Type B pancreatic cell (in vitro differentiated cells): ENCODE data around the gene CHST15. TPM values are rescaled to one million over a fixed set of nuclear protein-coding genes. Genes with fewer than 3 reads are reported as not detected.

Source experiments
- DNase-seq: peaks from one replicate; pipeline ENCODE4 v3.0.0; 2021; ENCODE audit warnings: mixed read lengths; ENCODE audit not compliant: unreplicated experiment; ENCODE audit errors: extremely low spot score
- H3K27ac Mint-ChIP-seq: 2 replicates; pipeline ENCODE4 v1.8.0; 2021; ENCODE audit warnings: mild to moderate bottlenecking, mixed read lengths
- H3K27me3 Mint-ChIP-seq: 2 replicates; pipeline ENCODE4 v1.8.0; 2021; ENCODE audit warnings: mixed read lengths
- H3K36me3 Mint-ChIP-seq: 2 replicates; pipeline ENCODE4 v1.8.0; 2021; ENCODE audit warnings: mixed read lengths
- H3K4me1 Mint-ChIP-seq: one replicate; pipeline ENCODE4 v1.8.0; 2021; ENCODE audit warnings: mixed read lengths; ENCODE audit not compliant: unreplicated experiment
- H3K4me3 Mint-ChIP-seq: 2 replicates; pipeline ENCODE4 v1.8.0; 2021; ENCODE audit warnings: mild to moderate bottlenecking, mixed read lengths
- H3K9me3 Mint-ChIP-seq: 2 replicates; pipeline ENCODE4 v1.8.0; 2021; ENCODE audit warnings: mixed read lengths
- CTCF ChIP-seq: fragments of 200-600 bp; sonication (generic); conservative IDR thresholded peaks from 2 replicates; pipeline ENCODE4 v1.5.0; 2021; ENCODE audit warnings: antibody characterized with exemption, mild to moderate bottlenecking
- total RNA-seq: library from RNA; stranded (reverse); gene quantifications from 2 replicates; pipeline ENCODE4 v1.2.1, GENCODE V29; 2021; ENCODE audit warnings: low replicate concordance

Gene CHST15
- total RNA-seq, 1 donor from 2014 or later = 22.9 TPM

DNA sequence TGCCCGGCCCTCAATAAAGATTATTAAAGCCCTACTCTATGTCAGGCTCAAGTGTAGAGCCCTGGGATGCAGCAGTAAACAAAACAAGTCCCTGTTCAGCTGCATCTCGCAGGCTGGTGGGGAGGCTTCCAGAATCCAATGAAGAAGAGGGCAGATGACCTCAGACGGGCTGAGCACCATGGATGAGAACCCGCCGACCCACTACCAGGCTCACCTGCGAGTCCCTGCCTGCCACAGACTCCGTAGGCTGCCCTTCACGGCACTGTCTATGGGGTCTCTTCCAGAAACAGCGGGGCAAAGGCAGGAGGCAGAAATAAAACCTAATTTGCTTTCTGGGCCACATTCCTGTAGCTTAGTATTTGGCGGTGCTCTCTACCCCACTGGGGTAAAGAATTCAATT lies 22.7 kb downstream of the CHST15 start:
- DNase-seq = no peak
- Mint-ChIP-seq H3K4me1 (peaks cover 43% of the 10 kb centered on the region), H3K36me3 (peaks cover 11% of the 10 kb centered on the region), H3K27ac (no peak overlapping the region), H3K27me3 (peaks cover 5% of the 10 kb centered on the region), H3K9me3 (peaks cover 5% of the 10 kb centered on the region), H3K4me3 (no peak overlapping the region)
- no peak for TF ChIP-seq CTCF

DNA sequence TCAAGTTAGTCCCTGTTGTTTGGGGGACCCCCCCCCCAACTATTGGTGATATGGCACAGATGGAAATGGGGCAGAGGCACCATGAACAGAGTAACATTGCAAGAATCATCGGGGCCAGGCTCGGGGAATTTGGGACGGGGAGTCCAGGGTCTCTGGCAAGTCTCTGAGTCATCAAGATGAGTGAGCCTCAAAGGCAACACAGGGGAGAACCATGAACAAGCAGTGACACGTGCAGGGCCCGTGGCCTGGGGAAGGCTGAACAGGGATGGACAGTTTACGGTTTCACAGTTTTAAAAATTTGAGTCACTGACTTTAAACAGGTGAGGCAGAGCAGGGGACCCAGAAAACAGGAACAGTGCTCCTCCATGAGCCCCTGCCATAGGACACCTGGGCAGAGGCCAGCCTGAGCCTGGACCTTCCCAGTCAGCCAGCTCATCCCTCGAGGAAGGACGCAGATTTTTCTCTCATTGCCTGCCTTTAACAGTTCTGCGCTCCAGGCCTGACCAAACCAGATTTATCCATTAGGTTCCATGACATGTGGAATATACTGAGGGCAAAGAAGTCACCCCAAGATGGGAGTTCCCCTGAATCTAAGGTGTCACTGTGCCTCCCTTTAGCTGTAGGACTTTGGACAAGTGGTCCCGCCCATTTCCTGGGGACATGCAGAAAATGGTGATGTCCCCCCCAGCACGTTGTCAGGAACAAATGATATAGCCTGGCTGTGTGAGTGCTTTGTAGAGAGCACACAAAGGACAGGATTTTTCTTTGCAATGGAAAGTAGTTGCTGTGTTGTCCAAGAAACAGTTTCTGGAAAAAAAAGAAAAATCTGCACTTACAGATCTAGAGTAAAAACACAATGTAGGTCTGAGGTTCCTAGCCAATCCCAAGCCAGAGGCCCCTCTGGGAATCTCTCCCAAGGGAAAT lies 23.8 kb downstream of the CHST15 start:
- Mint-ChIP-seq H3K4me1 (peaks cover 40% of the 10 kb centered on the region), H3K27me3 (peaks cover 3% of the 10 kb centered on the region), H3K4me3 (no peak overlapping the region), H3K9me3 (peaks cover 2% of the 10 kb centered on the region), H3K27ac (peak overlapping the region; percentile 38), H3K36me3 (peaks cover 9% of the 10 kb centered on the region)
- TF ChIP-seq CTCF = no peak
- DNase-seq = no peak

- Mint-ChIP-seq H3K9me3 (no peaks in the 10 kb centered on the region), H3K27ac (peak overlapping the region; percentile 38), H3K27me3 (no peaks in the 10 kb centered on the region), H3K4me3 (no peak overlapping the region), H3K4me1 (peaks cover 42% of the 10 kb centered on the region), H3K36me3 (peaks cover 7% of the 10 kb centered on the region)
- no peak for DNase-seq
- no peak for TF ChIP-seq CTCF
Observed at GRCh38 chr10:124068929-124069328, 24.5 kb downstream of the CHST15 start.

GRCh38 chr10:124067825-124068400 lies 25.5 kb downstream of the CHST15 start:
- Mint-ChIP-seq H3K36me3 (peaks cover 7% of the 10 kb centered on the region), H3K4me3 (no peak overlapping the region), H3K27ac (no peak overlapping the region), H3K4me1 (peaks cover 45% of the 10 kb centered on the region), H3K9me3 (no peaks in the 10 kb centered on the region), H3K27me3 (no peaks in the 10 kb centered on the region)
- DNase-seq = no peak
- no peak for TF ChIP-seq CTCF

DNA sequence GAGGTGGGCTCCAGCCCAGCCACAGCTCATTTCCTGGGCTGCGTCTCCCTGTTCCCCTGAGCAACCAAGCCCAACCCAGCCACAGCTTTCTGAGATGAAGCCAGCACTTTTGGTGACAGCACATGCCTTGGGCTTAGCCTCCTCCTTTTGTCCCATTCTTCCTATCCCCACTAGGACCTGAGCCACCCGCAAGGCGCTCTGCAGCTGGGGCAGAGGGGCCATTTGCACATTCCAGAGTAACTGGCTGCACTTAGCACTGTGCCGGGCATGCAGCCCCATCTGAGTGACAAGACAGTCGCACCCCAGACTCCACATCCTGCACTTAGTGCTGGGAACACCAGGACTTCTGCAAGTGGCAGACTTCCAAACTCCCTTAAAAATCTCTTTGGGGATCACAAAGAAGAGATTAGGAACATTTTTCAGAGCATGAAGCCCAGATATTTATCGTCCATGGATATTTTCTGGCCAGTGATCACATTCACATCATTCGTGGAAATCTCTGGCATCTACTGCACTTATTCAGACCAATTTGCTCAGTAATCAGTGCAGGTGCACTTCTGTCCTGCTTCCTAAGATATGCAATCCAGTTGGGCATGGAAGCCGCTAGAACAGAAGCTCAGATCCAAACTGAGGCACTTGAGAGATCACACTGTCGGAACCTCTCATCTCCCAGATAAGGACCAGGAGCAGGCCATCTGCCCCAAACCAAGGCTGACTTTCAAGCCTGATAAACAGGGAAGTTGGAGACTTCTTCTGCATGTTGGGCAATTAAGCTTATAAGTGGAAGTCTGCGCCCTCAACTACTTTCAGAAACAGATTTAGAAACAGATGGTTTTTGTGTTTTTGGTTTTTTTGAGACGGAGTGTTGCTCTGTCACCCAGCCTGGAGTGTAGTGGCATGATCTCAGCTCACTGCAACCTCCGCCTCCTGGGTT lies 26.4 kb downstream of the CHST15 start:
- no peak for TF ChIP-seq CTCF
- Mint-ChIP-seq H3K27ac (no peak overlapping the region), H3K4me1 (peaks cover 43% of the 10 kb centered on the region), H3K36me3 (peaks cover 7% of the 10 kb centered on the region), H3K27me3 (no peaks in the 10 kb centered on the region), H3K4me3 (no peak overlapping the region), H3K9me3 (no peaks in the 10 kb centered on the region)
- DNase-seq = no peak
